GM12878 (cell line): ENCODE measurements around the gene ANKS1A. TPM values are rescaled to one million over a fixed set of nuclear protein-coding genes. Genes with fewer than 3 reads are reported as not detected.

Experiments used
- ATAC-seq: fragments of 200-7000 bp; cut with Tn5 transposase; 3 replicates; pipeline ENCODE4 v1.9.1; 2020; ENCODE audit warnings: mild to moderate bottlenecking, moderate library complexity
- BruUV-seq: library from RNA; stranded (reverse); fragments of 400-500 nt; replicated peaks from 2 replicates; lab custom pipeline; 2021; lab: Mats Ljungman, UMichigan
- CTCF ChIA-PET: fragments of 300-600 bp; sonication (Branson Sonifier 250); formaldehyde crosslinking; extraction: SDS; loops from one replicate; lab custom pipeline; 2021; ENCODE audit warnings: inconsistent platforms; lab: Yijun Ruan, JAX
- POLR2A ChIA-PET: fragments of 350-600 bp; formaldehyde crosslinking; extraction: SDS; loops from one replicate; lab custom pipeline; 2021; ENCODE audit warnings: inconsistent platforms; lab: Charles Lee
- RAD21 ChIA-PET: fragments of 300-600 bp; sonication (Branson Sonifier 250); formaldehyde crosslinking; loops from one replicate; lab custom pipeline; 2023; ENCODE audit warnings: antibody characterized with exemption; ENCODE audit not compliant: unreplicated experiment; lab: Charles Lee
- SMC1A ChIA-PET: fragments of 300-600 bp; sonication (Branson Sonifier 250); formaldehyde crosslinking; loops from one replicate; lab custom pipeline; 2023; ENCODE audit not compliant: unreplicated experiment, uncharacterized antibody; lab: Charles Lee
- DNase-seq: peaks from one replicate; pipeline ENCODE4 v3.0.0-alpha.2; 2011; ENCODE audit warnings: low read depth, low spot score
- FAIRE-seq: peaks from 3 replicates; lab custom pipeline; 2011; peaks lifted over from hg19 to GRCh38; lab: Jason Lieb, UNC
- H2AFZ ChIP-seq: 2 replicates; pipeline ENCODE4 v1.6.0; 2011; ENCODE audit warnings: low read depth, low read length, control low read depth; ENCODE audit not compliant: control insufficient read depth
- H3K27ac ChIP-seq: 2 replicates; pipeline ENCODE4 v1.5.1; 2011; ENCODE audit warnings: control low read depth; ENCODE audit not compliant: control insufficient read depth, insufficient read depth
- H3K27me3 ChIP-seq, 2 experiments: replicated peaks in 1 of 2; 2 replicates each; pipeline versions ENCODE4 v1.6.0 to v1.6.1; 2011; ENCODE audit warnings: low read length in 1 of 2; ENCODE audit not compliant: control insufficient read depth in 2 of 2, insufficient read depth in 2 of 2
- H3K36me3 ChIP-seq, 2 experiments: 2 replicates each; pipeline ENCODE4 v1.5.1; 2011; ENCODE audit warnings: low read length in 1 of 2; ENCODE audit not compliant: control insufficient read depth in 2 of 2, insufficient read depth in 2 of 2
- H3K4me1 ChIP-seq: 2 replicates; pipeline ENCODE4 v1.6.1; 2011; ENCODE audit warnings: mild to moderate bottlenecking, low read length, moderate library complexity, mixed read lengths; ENCODE audit not compliant: control insufficient read depth, insufficient read depth
- H3K4me2 ChIP-seq: 2 replicates; pipeline ENCODE4 v1.6.0; 2011; ENCODE audit warnings: control low read depth; ENCODE audit not compliant: control insufficient read depth, insufficient read depth
- H3K4me3 ChIP-seq: fragments of 200-600 bp; sonication (generic); 2 replicates; pipeline ENCODE4 v1.5.1; 2016
- H3K79me2 ChIP-seq: 2 replicates; pipeline ENCODE4 v1.6.0; 2011; ENCODE audit warnings: low read length; ENCODE audit not compliant: control insufficient read depth, insufficient read depth
- H3K9ac ChIP-seq: 2 replicates; pipeline ENCODE4 v1.8.0; 2011; ENCODE audit warnings: low read length, control low read depth, mixed read lengths; ENCODE audit not compliant: control insufficient read depth, insufficient read depth
- H3K9me3 ChIP-seq: replicated peaks from 3 replicates; pipeline ENCODE4 v1.5.1; 2011; ENCODE audit warnings: mild to moderate bottlenecking, low read length; ENCODE audit not compliant: control insufficient read depth, insufficient read depth
- H4K20me1 ChIP-seq: 2 replicates; pipeline ENCODE4 v1.6.0; 2011; ENCODE audit not compliant: control insufficient read depth, insufficient read depth
- CUX1 ChIP-seq: IDR thresholded peaks from 2 replicates; pipeline ENCODE4 v1.6.1; 2012; ENCODE audit warnings: improper control_type of control experiment, low read depth, low read length; ENCODE audit not compliant: insufficient replicate concordance
- IRF3 ChIP-seq: fragments of 450-650 bp; IDR thresholded peaks from 2 replicates; pipeline ENCODE4 v1.6.1; 2014; ENCODE audit warnings: mild to moderate bottlenecking
- MXI1 ChIP-seq: fragments of 150-350 bp; IDR thresholded peaks from 2 replicates; pipeline ENCODE4 v1.6.1; 2011; ENCODE audit warnings: low read depth, mild to moderate bottlenecking, inconsistent platforms, low read length, improper control_type of control experiment
- NFIC ChIP-seq: IDR thresholded peaks from 2 replicates; pipeline ENCODE4 v1.6.1; 2012; ENCODE audit warnings: low read depth, mild to moderate bottlenecking, inconsistent platforms, low read length, moderate library complexity
- NRF1 ChIP-seq: conservative IDR thresholded peaks from 2 replicates; pipeline ENCODE4 v1.6.1; 2011; ENCODE audit warnings: mild to moderate bottlenecking, low read depth, low read length, improper control_type of control experiment
- RUNX3 ChIP-seq: IDR thresholded peaks from 2 replicates; pipeline ENCODE4 v1.6.1; 2012; ENCODE audit warnings: low read length, inconsistent platforms
- ZNF217 ChIP-seq: fragments of 450-650 bp; IDR thresholded peaks from 2 replicates; pipeline ENCODE4 v1.6.1; 2017; ENCODE audit warnings: antibody characterized with exemption, mild to moderate bottlenecking
- WGBS: methylation state at CpG from one replicate; pipeline ENCODE4 v1.1.6; 2016; ENCODE audit warnings: low lambda C conversion rate; ENCODE audit not compliant: insufficient replicate concordance, insufficient coverage; ENCODE audit errors: missing lambda C conversion rate; 5-methylcytosine and 5-hydroxymethylcytosine counted together
- in situ Hi-C: fragments of 300-500 bp; cut with MboI; formaldehyde crosslinking; loops from 9 replicates; pipeline ENCODE4 v1.14.3; 2018; ENCODE audit warnings: mixed read lengths
- intact Hi-C: fragments of 100-400 bp; cut with micrococcal nuclease; formaldehyde crosslinking; loops from one replicate; pipeline ENCODE4 v1.14.2; 2022; ENCODE audit not compliant: unreplicated experiment
- polyA plus RNA-seq, 11 experiments: library from polyadenylated mRNA; depleted of rRNA in 4 of 11; unstranded in 6 of 11; stranded (reverse) in 5 of 11; fragments of >200 nt; fragmentation: Nextera tagmentation in 4 of 11; fragmentation: Illumina TruSeq in 1 of 11; extraction: Ambion mirVana in 4 of 11; extraction: Trizol in 1 of 11; gene quantifications; 1 replicate in 1 of 11; 2 replicates in 10 of 11; pipeline versions ENCODE4 v1.2.1 to v1.2.3, GENCODE V29; 2011 to 2016; ENCODE audit warnings: inconsistent platforms in 2 of 11, missing spikeins in 2 of 11, low read depth in 1 of 11
- total RNA-seq, 4 experiments: library from RNA; depleted of rRNA in 3 of 4; stranded (reverse); fragments of >200 nt in 3 of 4; fragmentation: Illumina TruSeq in 1 of 4; extraction: Trizol in 1 of 4; gene quantifications; 2 replicates each; pipeline versions ENCODE4 v1.2.1 to v1.2.3, GENCODE V29; 2013 to 2021

Gene ANKS1A
- total and polyA plus RNA-seq, 10 of the 15 experiments (the other 5 are each of a cell fraction or from before 2014, with no cell fraction given) = 0.60 to 7.0 (median 3.0) TPM

- TF ChIP-seq CUX1 (no peak), IRF3 (no peak), NFIC (no peak), ZNF217 (no peak), NRF1 (no peak)
Observed at GRCh38 chr6:34919651-34920050, 30.6 kb downstream of the ANKS1A start (continued).

- H2AFZ ChIP-seq = no peak overlapping the region
- no peak overlapping the region for H3K9ac ChIP-seq
- in situ Hi-C loops = no loop called here
- no peak overlapping the region for H3K27ac ChIP-seq
- DNase-seq (no peak), ATAC-seq (no peak), FAIRE-seq (no peak)
- H3K9me3 ChIP-seq = no peaks in the 10 kb centered on the region
- H3K4me2 ChIP-seq = no peak overlapping the region
- intact Hi-C loops = no loop called here
- ChIA-PET RAD21 (no interaction called here), POLR2A (no interaction called here), CTCF (interaction anchor here (0.7 to 1.3 kb wide), 2 partner anchors 67 to 128 kb away, joined by 3 to 5 read pairs; partner anchors contain the start of gene BLTP3A), SMC1A (interaction anchor here (0.8 kb wide), 1 partner anchor 12 kb away, joined by 3 read pairs; no protein-coding TSS in a partner anchor)
- TF ChIP-seq RUNX3 (no peak), MXI1 (no peak)
- 100% methylated on average over 4 of the region's 4 CpGs for WGBS
- no peaks in the 10 kb centered on the region for H4K20me1 ChIP-seq
- no peaks in the 10 kb centered on the region for H3K27me3 ChIP-seq
- H3K4me3 ChIP-seq = no peak overlapping the region
- H3K4me1 ChIP-seq = no peaks in the 10 kb centered on the region
- H3K79me2 ChIP-seq = no peaks in the 10 kb centered on the region
- BruUV-seq = no TSS peak
- no peaks in the 10 kb centered on the region for H3K36me3 ChIP-seq
Observed at GRCh38 chr6:34920097-34920496, 31.0 kb downstream of the ANKS1A start.
